IPS-15b (cell line): ENCODE results near the gene SSR1.

Experiments
- H3K27me3 ChIP-seq: one replicate; pipeline ENCODE4 v1.6.1; 2013; ENCODE audit warnings: low read length; ENCODE audit not compliant: control insufficient read depth, insufficient read depth
- H3K36me3 ChIP-seq: one replicate; pipeline ENCODE4 v1.6.1; 2013; ENCODE audit warnings: low read length; ENCODE audit not compliant: control insufficient read depth, insufficient read depth
- H3K4me1 ChIP-seq: one replicate; pipeline ENCODE4 v1.6.1; 2013; ENCODE audit warnings: mild to moderate bottlenecking, low read length; ENCODE audit not compliant: control insufficient read depth, insufficient read depth
- H3K4me3 ChIP-seq: one replicate; pipeline ENCODE4 v1.5.1; 2013; ENCODE audit warnings: low read depth, low read length
- H3K9ac ChIP-seq: one replicate; pipeline ENCODE4 v1.6.1; 2013; ENCODE audit warnings: low read depth, mild to moderate bottlenecking, low read length
- H3K9me3 ChIP-seq: one replicate; pipeline ENCODE4 v1.6.1; 2013; ENCODE audit warnings: mild to moderate bottlenecking, low read length; ENCODE audit not compliant: control insufficient read depth, insufficient read depth

Gene SSR1

DNA sequence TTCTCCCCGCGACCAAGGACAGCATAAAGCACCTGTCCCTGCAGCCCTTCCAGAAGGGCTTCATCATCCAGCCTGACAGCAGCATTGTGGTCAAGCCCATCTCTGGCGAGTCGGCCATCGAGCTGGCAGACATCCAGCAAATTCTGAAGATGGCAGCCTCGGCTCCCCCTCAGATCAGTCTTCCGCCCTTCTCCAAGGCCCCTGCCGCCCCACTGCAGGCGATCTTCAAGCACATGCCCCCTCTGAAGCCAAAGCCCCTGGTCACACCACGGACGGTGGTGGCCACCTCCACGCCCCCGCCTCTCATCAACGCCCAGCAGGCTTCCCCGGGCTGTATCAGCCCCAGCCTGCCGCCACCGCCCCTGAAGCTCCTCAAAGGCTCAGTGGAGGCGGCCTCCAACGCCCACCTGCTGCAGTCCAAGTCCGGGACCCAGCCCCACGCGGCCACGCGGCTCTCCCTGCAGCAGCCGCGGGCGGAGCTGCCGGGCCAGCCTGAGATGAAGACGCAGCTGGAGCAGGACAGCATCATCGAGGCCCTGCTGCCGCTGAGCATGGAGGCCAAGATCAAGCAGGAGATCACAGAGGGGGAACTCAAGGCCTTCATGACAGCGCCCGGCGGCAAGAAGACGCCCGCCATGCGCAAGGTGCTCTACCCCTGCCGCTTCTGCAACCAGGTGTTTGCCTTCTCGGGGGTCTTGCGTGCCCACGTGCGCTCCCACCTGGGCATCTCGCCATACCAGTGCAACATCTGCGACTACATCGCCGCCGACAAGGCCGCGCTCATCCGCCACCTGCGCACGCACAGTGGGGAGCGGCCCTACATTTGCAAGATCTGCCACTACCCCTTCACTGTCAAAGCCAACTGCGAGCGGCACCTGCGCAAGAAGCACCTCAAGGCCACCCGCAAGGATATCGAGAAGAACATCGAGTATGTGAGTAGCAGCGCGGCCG is 83.3 kb downstream of the SSR1 start:
- Histone ChIP-seq H3K9me3 (no peaks in the 10 kb centered on the region), H3K27me3 (no peaks in the 10 kb centered on the region), H3K4me3 (no peak overlapping the region), H3K36me3 (peaks cover 31% of the 10 kb centered on the region), H3K4me1 (no peaks in the 10 kb centered on the region), H3K9ac (no peak overlapping the region)

GRCh38 chr6:7228662-7229375 is 84.2 kb downstream of the SSR1 start:
- Histone ChIP-seq H3K4me1 (no peaks in the 10 kb centered on the region), H3K4me3 (no peak overlapping the region), H3K9ac (no peak overlapping the region), H3K27me3 (no peaks in the 10 kb centered on the region), H3K9me3 (no peaks in the 10 kb centered on the region), H3K36me3 (peaks cover 31% of the 10 kb centered on the region)

GRCh38 chr6:7224731-7225130 is 88.3 kb downstream of the SSR1 start:
- H3K9ac ChIP-seq: no peak overlapping the region

GRCh38 chr6:7222197-7222596 is 90.8 kb downstream of the SSR1 start:
- no peaks in the 10 kb centered on the region for H3K9me3 ChIP-seq
- no peaks in the 10 kb centered on the region for H3K27me3 ChIP-seq
- no peaks in the 10 kb centered on the region for H3K4me1 ChIP-seq
- no peak overlapping the region for H3K9ac ChIP-seq
- H3K36me3 ChIP-seq: no peaks in the 10 kb centered on the region
- no peak overlapping the region for H3K4me3 ChIP-seq

More at GRCh38 chr6:7224731-7225130, 88.3 kb downstream of the SSR1 start:
- H3K4me1 ChIP-seq: no peaks in the 10 kb centered on the region
- peaks cover 13% of the 10 kb centered on the region for H3K36me3 ChIP-seq
- no peaks in the 10 kb centered on the region for H3K27me3 ChIP-seq
- H3K9me3 ChIP-seq: no peaks in the 10 kb centered on the region
- no peak overlapping the region for H3K4me3 ChIP-seq

- H3K27me3 ChIP-seq: no peaks in the 10 kb centered on the region
- no peaks in the 10 kb centered on the region for H3K4me1 ChIP-seq
- H3K36me3 ChIP-seq: peaks cover 6% of the 10 kb centered on the region
- no peak overlapping the region for H3K9ac ChIP-seq
- no peaks in the 10 kb centered on the region for H3K9me3 ChIP-seq
- no peak overlapping the region for H3K4me3 ChIP-seq
Observed at GRCh38 chr6:7219310-7219709, 93.7 kb downstream of the SSR1 start.

GRCh38 chr6:7218406-7218988 is 94.5 kb downstream of the SSR1 start:
- no peaks in the 10 kb centered on the region for H3K27me3 ChIP-seq
- no peaks in the 10 kb centered on the region for H3K9me3 ChIP-seq
- H3K9ac ChIP-seq: no peak overlapping the region
- H3K4me3 ChIP-seq: no peak overlapping the region
- no peaks in the 10 kb centered on the region for H3K4me1 ChIP-seq
- H3K36me3 ChIP-seq: peaks cover 6% of the 10 kb centered on the region
